Measurements from ENCODE around the gene EXOSC2.

Gene EXOSC2

DNA sequence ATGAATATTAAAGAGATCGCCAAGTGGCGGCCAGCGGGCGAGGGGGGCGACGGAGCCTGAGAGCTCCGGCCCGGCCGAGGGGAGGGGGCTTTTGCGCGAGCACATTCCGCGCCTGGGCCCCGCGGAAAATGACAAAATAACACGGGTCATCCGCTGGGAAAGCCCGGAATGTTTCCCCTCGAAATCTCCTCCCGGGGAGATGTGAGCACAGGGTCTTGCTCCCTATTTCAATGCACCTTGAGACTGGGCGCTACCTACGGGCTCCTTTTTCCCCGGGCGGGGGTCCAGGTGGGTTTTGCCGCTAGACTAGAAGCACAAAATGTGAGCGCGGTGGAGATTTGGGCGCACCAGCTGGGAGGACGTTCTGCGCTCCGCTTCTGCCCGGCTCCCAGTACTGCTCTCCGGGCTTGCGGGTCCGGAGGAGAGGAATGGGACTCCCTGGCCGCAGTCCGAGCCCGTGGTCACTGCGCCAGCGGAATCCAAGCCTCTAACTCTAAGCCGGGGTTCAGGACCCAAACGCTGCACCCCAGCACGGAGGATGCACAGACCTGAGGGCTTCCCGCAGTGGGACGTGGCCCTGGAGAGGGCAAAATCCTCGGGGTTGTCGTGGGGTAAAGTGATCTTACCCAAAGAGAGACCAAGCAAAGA is 32.0 kb upstream of the EXOSC2 start:
- H3K9me3 ChIP-seq (ENCODE audit: insufficient read depth, low read length), result no peaks in the 10 kb centered on the region
- H4K20me1 ChIP-seq (ENCODE audit: insufficient read depth, low read length), result no peaks in the 10 kb centered on the region
- TF ChIP-seq, protein P1, sequence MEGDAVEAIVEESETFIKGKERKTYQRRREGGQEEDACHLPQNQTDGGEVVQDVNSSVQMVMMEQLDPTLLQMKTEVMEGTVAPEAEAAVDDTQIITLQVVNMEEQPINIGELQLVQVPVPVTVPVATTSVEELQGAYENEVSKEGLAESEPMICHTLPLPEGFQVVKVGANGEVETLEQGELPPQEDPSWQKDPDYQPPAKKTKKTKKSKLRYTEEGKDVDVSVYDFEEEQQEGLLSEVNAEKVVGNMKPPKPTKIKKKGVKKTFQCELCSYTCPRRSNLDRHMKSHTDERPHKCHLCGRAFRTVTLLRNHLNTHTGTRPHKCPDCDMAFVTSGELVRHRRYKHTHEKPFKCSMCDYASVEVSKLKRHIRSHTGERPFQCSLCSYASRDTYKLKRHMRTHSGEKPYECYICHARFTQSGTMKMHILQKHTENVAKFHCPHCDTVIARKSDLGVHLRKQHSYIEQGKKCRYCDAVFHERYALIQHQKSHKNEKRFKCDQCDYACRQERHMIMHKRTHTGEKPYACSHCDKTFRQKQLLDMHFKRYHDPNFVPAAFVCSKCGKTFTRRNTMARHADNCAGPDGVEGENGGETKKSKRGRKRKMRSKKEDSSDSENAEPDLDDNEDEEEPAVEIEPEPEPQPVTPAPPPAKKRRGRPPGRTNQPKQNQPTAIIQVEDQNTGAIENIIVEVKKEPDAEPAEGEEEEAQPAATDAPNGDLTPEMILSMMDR (IDR thresholded peaks at IDR 0.05; ENCODE audit: low read depth, low read length), result no peak
- no peak for TF ChIP-seq EZH2phosphoT487 (IDR thresholded peaks at IDR 0.05; ENCODE audit: low read depth)
- H2AFZ ChIP-seq (ENCODE audit: low read depth, low read length), result no peak overlapping the region
- H3K36me3 ChIP-seq (replicated peaks; ENCODE audit: low read depth, low read length), result no peaks in the 10 kb centered on the region
- no peaks in the 10 kb centered on the region for H3K27me3 ChIP-seq (ENCODE audit: low read depth, low read length)
- H3K9ac ChIP-seq (ENCODE audit: low read length), result no peak overlapping the region
- H3K4me1 ChIP-seq (ENCODE audit: low read length), result no peaks in the 10 kb centered on the region
- no peak overlapping the region for H3K4me3 ChIP-seq (ENCODE audit: low read length)
- no peaks in the 10 kb centered on the region for H3K79me2 ChIP-seq (ENCODE audit: low read length)
- H3K4me2 ChIP-seq (ENCODE audit: low read length), result no peak overlapping the region
- H3K27ac ChIP-seq (ENCODE audit: low read length), result no peak overlapping the region

DNA sequence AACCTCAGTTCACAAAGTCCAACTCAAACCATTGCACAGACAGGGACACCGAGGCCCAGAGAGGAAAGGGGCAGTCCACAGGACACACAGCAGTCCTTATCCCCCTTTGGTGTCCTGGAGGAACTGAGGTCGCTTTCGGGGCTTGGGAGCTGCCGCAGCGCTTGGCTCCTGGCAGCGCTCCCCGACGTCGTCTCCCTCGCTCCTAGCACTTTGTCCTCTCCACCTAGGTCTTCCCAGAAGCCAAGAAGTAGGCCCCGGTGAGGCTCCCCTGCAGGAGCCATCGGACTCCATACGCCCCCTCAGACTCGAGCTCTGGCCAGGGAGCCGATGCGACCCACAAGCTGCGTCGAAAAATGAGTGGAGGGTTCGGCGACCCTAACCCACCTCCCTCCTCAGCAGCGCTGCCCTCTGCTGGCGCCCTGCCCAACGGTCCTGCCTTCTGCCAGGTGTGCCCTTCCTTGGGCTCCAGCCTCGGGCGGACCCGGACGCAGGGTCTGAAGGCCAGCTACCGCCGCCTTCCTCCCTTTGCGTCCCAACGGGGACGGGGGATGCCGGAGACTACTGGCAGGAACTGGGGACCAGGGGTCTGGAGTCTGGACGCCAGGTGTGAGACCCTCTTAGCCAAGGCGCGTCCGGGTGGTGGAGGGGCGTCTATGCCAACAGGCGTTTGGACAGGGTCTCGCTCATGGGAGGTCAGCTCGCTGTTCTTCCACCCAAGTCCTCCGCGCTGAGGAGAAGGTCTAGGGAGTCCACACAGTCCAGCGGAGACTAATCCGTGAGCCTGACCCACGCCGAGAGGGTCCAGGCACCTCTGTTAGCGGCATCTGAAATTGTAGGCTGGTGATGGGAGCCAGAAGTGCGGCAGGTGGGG is 31.2 kb upstream of the EXOSC2 start:
- H3K4me1 ChIP-seq (ENCODE audit: low read length), result no peaks in the 10 kb centered on the region
- H3K27ac ChIP-seq (ENCODE audit: low read length), result no peak overlapping the region
- H3K4me3 ChIP-seq (ENCODE audit: low read length), result no peak overlapping the region
- H4K20me1 ChIP-seq (ENCODE audit: insufficient read depth, low read length), result no peaks in the 10 kb centered on the region
- no peak overlapping the region for H3K9ac ChIP-seq (ENCODE audit: low read length)
- H2AFZ ChIP-seq (ENCODE audit: low read depth, low read length), result no peak overlapping the region
- no peaks in the 10 kb centered on the region for H3K36me3 ChIP-seq (replicated peaks; ENCODE audit: low read depth, low read length)
- H3K9me3 ChIP-seq (ENCODE audit: insufficient read depth, low read length), result no peaks in the 10 kb centered on the region
- no peaks in the 10 kb centered on the region for H3K27me3 ChIP-seq (ENCODE audit: low read depth, low read length)
- TF ChIP-seq, protein P1 (IDR thresholded peaks at IDR 0.05; ENCODE audit: low read depth, low read length), result peak; percentile 26; the same call in 1 of the 2 replicates
- no peak for TF ChIP-seq EZH2phosphoT487 (IDR thresholded peaks at IDR 0.05; ENCODE audit: low read depth)
- no peaks in the 10 kb centered on the region for H3K79me2 ChIP-seq (ENCODE audit: low read length)
- no peak overlapping the region for H3K4me2 ChIP-seq (ENCODE audit: low read length)

DNA sequence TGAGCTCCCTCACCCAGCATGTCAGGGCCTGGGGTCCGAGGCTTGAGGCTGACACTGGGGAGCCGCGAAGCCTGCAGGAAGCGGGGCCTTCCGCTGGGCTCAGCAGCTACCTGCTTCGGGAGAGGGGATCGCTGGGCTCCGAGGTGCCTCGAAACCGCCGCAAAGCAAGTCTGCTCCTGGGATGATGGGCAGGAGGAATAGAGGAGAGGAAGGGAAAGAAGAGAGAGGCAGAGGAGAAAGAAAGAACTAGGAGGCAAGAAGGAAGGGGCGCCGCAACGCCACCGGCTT is 30.7 kb upstream of the EXOSC2 start:
- Histone ChIP-seq H3K36me3 (replicated peaks; ENCODE audit: low read depth, low read length) (no peaks in the 10 kb centered on the region), H3K9me3 (ENCODE audit: insufficient read depth, low read length) (no peaks in the 10 kb centered on the region), H3K9ac (ENCODE audit: low read length) (no peak overlapping the region), H3K4me2 (ENCODE audit: low read length) (no peak overlapping the region), H3K4me1 (ENCODE audit: low read length) (no peaks in the 10 kb centered on the region), H2AFZ (ENCODE audit: low read depth, low read length) (no peak overlapping the region), H3K4me3 (ENCODE audit: low read length) (no peak overlapping the region), H3K79me2 (ENCODE audit: low read length) (no peaks in the 10 kb centered on the region), H4K20me1 (ENCODE audit: insufficient read depth, low read length) (no peaks in the 10 kb centered on the region), H3K27me3 (ENCODE audit: low read depth, low read length) (no peaks in the 10 kb centered on the region), H3K27ac (ENCODE audit: low read length) (no peak overlapping the region)
- TF ChIP-seq, protein P1 (IDR thresholded peaks at IDR 0.05; ENCODE audit: low read depth, low read length), result no peak
- TF ChIP-seq EZH2phosphoT487 (IDR thresholded peaks at IDR 0.05; ENCODE audit: low read depth), result no peak

DNA sequence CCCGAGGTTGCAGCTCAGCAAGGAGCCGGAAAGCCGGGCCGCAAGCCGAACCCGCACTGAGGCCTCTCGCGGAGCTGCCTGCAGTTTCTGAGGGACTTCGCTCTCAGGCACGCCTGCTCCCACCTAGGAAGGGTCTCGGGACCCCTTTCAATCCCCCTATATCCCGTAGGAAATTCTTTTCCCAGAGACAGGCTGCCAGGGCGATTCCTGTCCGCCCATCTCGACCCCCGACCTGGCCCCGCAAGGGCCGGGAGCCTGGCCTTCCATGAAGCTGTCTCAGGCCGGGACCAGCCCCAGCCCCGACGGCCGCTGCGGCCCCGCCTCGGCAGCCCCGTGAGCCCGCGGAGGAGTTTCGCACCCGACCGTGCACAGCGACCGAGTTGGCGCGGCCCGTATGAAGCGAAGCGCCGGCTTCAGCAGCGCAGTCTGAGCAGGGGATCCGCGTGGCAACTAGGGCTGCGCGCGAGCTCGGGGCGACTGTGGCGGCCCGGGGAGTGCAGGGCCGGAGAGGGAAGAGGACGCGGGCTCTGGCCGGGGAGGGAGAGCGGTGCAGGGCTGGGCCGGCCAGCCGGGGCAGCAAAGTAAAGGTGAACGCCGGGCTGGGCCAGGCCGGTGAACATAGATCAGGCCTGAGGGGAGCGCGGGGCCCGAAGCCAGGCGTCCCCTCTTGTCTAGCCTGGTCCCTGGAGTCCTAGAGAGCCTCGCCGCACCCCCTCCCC is 30.2 kb upstream of the EXOSC2 start:
- no peak overlapping the region for H2AFZ ChIP-seq (ENCODE audit: low read depth, low read length)
- no peak overlapping the region for H3K4me3 ChIP-seq (ENCODE audit: low read length)
- no peaks in the 10 kb centered on the region for H3K9me3 ChIP-seq (ENCODE audit: insufficient read depth, low read length)
- H4K20me1 ChIP-seq (ENCODE audit: insufficient read depth, low read length), result no peaks in the 10 kb centered on the region
- no peaks in the 10 kb centered on the region for H3K4me1 ChIP-seq (ENCODE audit: low read length)
- no peaks in the 10 kb centered on the region for H3K27me3 ChIP-seq (ENCODE audit: low read depth, low read length)
- no peak overlapping the region for H3K4me2 ChIP-seq (ENCODE audit: low read length)
- H3K79me2 ChIP-seq (ENCODE audit: low read length), result no peaks in the 10 kb centered on the region
- no peak overlapping the region for H3K9ac ChIP-seq (ENCODE audit: low read length)
- H3K36me3 ChIP-seq (replicated peaks; ENCODE audit: low read depth, low read length), result no peaks in the 10 kb centered on the region
- no peak for TF ChIP-seq EZH2phosphoT487 (IDR thresholded peaks at IDR 0.05; ENCODE audit: low read depth)
- TF ChIP-seq, protein P1 (IDR thresholded peaks at IDR 0.05; ENCODE audit: low read depth, low read length), result no peak
- no peak overlapping the region for H3K27ac ChIP-seq (ENCODE audit: low read length)
